DMS79 treated with DMSO at 0.1 percent for 48 hours (cell line): Measurements from ENCODE around the gene SEPHS1.
"Not testable (repeated sequence)": the region's sequence is repeated elsewhere in the genome, so short reads cannot be mapped to it uniquely, and the experiment has no call there.

Experiments used
- DNase-seq: peaks from one replicate; lab custom pipeline; 2025; lab: John Stamatoyannopoulos, UW

SEPHS1 gene

GRCh38 chr10:13282348-13282747, 65.7 kb downstream of the SEPHS1 start:
- not testable (repeated sequence) for DNase-seq

- no peak for DNase-seq
Observed at GRCh38 chr10:13276749-13277365, 71.2 kb downstream of the SEPHS1 start.

GRCh38 chr10:13276146-13276545, 71.9 kb downstream of the SEPHS1 start:
- not testable (repeated sequence) for DNase-seq

GRCh38 chr10:13272164-13272571, 75.9 kb downstream of the SEPHS1 start:
- no peak for DNase-seq

- DNase-seq = no peak
Observed at GRCh38 chr10:13271552-13272163, 76.4 kb downstream of the SEPHS1 start.

GRCh38 chr10:13270877-13271551, 77.1 kb downstream of the SEPHS1 start:
- DNase-seq = no peak

GRCh38 chr10:13268841-13269240, 79.3 kb downstream of the SEPHS1 start:
- no peak for DNase-seq

GRCh38 chr10:13268310-13268709, 79.8 kb downstream of the SEPHS1 start:
- no peak for DNase-seq
